ENCODE data around the gene MLF2. TPM values are rescaled to one million over a fixed set of nuclear protein-coding genes. Genes with fewer than 3 reads are reported as not detected.

Gene MLF2
- polyA plus RNA-seq, 1 donor from 2014 or later: 134 TPM

- Histone ChIP-seq H3K36me3 (ENCODE audit: insufficient read depth, low read length) (peaks cover 7% of the 10 kb centered on the region), H3K9ac (ENCODE audit: low read length) (peak overlapping the region; percentile 100), H3F3A (ENCODE audit: insufficient read depth, low read length, poor library complexity, severe bottlenecking) (no peaks in the 10 kb centered on the region), H3K79me2 (replicated peaks; ENCODE audit: insufficient read depth, low read length) (peaks cover 20% of the 10 kb centered on the region), H3K9me2 (ENCODE audit: insufficient read depth, low read length) (no peaks in the 10 kb centered on the region), H3K27ac (ENCODE audit: low read length) (peak overlapping the region; percentile 100), H3K4me3 (ENCODE audit: low read length) (peak overlapping the region; percentile 99), H4K20me1 (ENCODE audit: insufficient read depth) (no peaks in the 10 kb centered on the region), H3K4me2 (ENCODE audit: low read length) (peak overlapping the region; percentile 82), H3K27me3 (ENCODE audit: insufficient read depth, low read depth, low read length) (no peaks in the 10 kb centered on the region), H2AFZ (ENCODE audit: low read depth, low read length) (peak overlapping the region; percentile 77), H3K9me3 (ENCODE audit: low read length) (no peaks in the 10 kb centered on the region)
- TF ChIP-seq CTCF (IDR thresholded peaks at IDR 0.05; ENCODE audit: poor library complexity, severe bottlenecking) (peak; percentile 71), EZH2 (IDR thresholded peaks at IDR 0.05; ENCODE audit: borderline replicate concordance, insufficient read depth, low read length, poor library complexity, severe bottlenecking) (no peak), SMC3 (conservative IDR thresholded peaks at IDR 0.05; ENCODE audit: poor library complexity) (peak; percentile 78), MXI1 (conservative IDR thresholded peaks at IDR 0.05; ENCODE audit: poor library complexity, severe bottlenecking) (no peak), TAF1 (IDR thresholded peaks at IDR 0.05; ENCODE audit: low read depth) (no peak), POLR2AphosphoS5 (IDR thresholded peaks at IDR 0.05) (peak; percentile 38), REST (IDR thresholded peaks at IDR 0.05; ENCODE audit: borderline replicate concordance) (peak; percentile 49), RAD21 (conservative IDR thresholded peaks at IDR 0.05) (peak; percentile 54), EP300 (conservative IDR thresholded peaks at IDR 0.05; ENCODE audit: poor library complexity, severe bottlenecking) (no peak)
Measured at GRCh38 chr12:6752167-6752920, 597 bp downstream of the MLF2 start.

- Histone ChIP-seq H3K79me2 (replicated peaks; ENCODE audit: insufficient read depth, low read length) (peaks cover 20% of the 10 kb centered on the region), H4K20me1 (ENCODE audit: insufficient read depth) (no peaks in the 10 kb centered on the region), H3K9me2 (ENCODE audit: insufficient read depth, low read length) (no peaks in the 10 kb centered on the region), H3K36me3 (ENCODE audit: insufficient read depth, low read length) (peaks cover 7% of the 10 kb centered on the region), H3K4me3 (ENCODE audit: low read length) (peak overlapping the region; percentile 99), H3F3A (ENCODE audit: insufficient read depth, low read length, poor library complexity, severe bottlenecking) (no peaks in the 10 kb centered on the region), H3K4me2 (ENCODE audit: low read length) (peak overlapping the region; percentile 82), H3K27ac (ENCODE audit: low read length) (peak overlapping the region; percentile 100), H3K9me3 (ENCODE audit: low read length) (no peaks in the 10 kb centered on the region), H2AFZ (ENCODE audit: low read depth, low read length) (no peak overlapping the region), H3K27me3 (ENCODE audit: insufficient read depth, low read depth, low read length) (no peaks in the 10 kb centered on the region), H3K9ac (ENCODE audit: low read length) (peak overlapping the region; percentile 100)
- TF ChIP-seq CTCF (IDR thresholded peaks at IDR 0.05; ENCODE audit: poor library complexity, severe bottlenecking): no peak
- TF ChIP-seq SMC3 (conservative IDR thresholded peaks at IDR 0.05; ENCODE audit: poor library complexity): no peak
- no peak for TF ChIP-seq MXI1 (conservative IDR thresholded peaks at IDR 0.05; ENCODE audit: poor library complexity, severe bottlenecking)
- no peak for TF ChIP-seq RAD21 (conservative IDR thresholded peaks at IDR 0.05)
- no peak for TF ChIP-seq POLR2AphosphoS5 (IDR thresholded peaks at IDR 0.05)
- TF ChIP-seq REST (IDR thresholded peaks at IDR 0.05; ENCODE audit: borderline replicate concordance): no peak
- TF ChIP-seq EP300 (conservative IDR thresholded peaks at IDR 0.05; ENCODE audit: poor library complexity, severe bottlenecking): no peak
- no peak for TF ChIP-seq TAF1 (IDR thresholded peaks at IDR 0.05; ENCODE audit: low read depth)
- TF ChIP-seq EZH2 (IDR thresholded peaks at IDR 0.05; ENCODE audit: borderline replicate concordance, insufficient read depth, low read length, poor library complexity, severe bottlenecking): no peak
Measured at GRCh38 chr12:6751767-6752166, 1.2 kb downstream of the MLF2 start.
